ENCODE results near the gene BABAM2.

The BABAM2 gene

GRCh38 chr2:27963472-27963871, 72.9 kb downstream of the BABAM2 start:
- Histone ChIP-seq H3K9ac (ENCODE audit: low read length) (no peak overlapping the region), H3K4me2 (ENCODE audit: low read depth, low read length) (no peak overlapping the region), H3K9me3 (replicated peaks; ENCODE audit: insufficient read depth, low read length) (no peaks in the 10 kb centered on the region), H2AFZ (ENCODE audit: low read length) (no peak overlapping the region), H4K20me1 (ENCODE audit: insufficient read depth, low read length) (no peaks in the 10 kb centered on the region), H3K79me2 (ENCODE audit: low read length) (no peaks in the 10 kb centered on the region), H3K9me2 (replicated peaks; ENCODE audit: insufficient read depth, low read length) (no peaks in the 10 kb centered on the region), H3K27ac (ENCODE audit: low read length) (no peak overlapping the region), H3K4me3 (ENCODE audit: low read length) (no peak overlapping the region), H3K27me3 (replicated peaks; ENCODE audit: insufficient read depth, low read length) (no peaks in the 10 kb centered on the region), H3K4me1 (ENCODE audit: low read length) (peaks cover 3% of the 10 kb centered on the region; the same call in 1 of the 2 replicates), H3K36me3 (replicated peaks; ENCODE audit: insufficient read depth, low read length) (no peaks in the 10 kb centered on the region), H3F3A (ENCODE audit: insufficient read depth, low read length) (no peaks in the 10 kb centered on the region)
- TF ChIP-seq EZH2phosphoT487 (IDR thresholded peaks at IDR 0.05; ENCODE audit: low read length) (no peak), EZH2 (optimal IDR thresholded peaks at IDR 0.05; ENCODE audit: low read depth, low read length) (no peak), CTCF (IDR thresholded peaks at IDR 0.05; ENCODE audit: low read length) (no peak)
- no peak for DNase-seq

GRCh38 chr2:27964067-27964466, 73.5 kb downstream of the BABAM2 start:
- no peak for TF ChIP-seq EZH2 (optimal IDR thresholded peaks at IDR 0.05; ENCODE audit: low read depth, low read length)
- no peak for TF ChIP-seq EZH2phosphoT487 (IDR thresholded peaks at IDR 0.05; ENCODE audit: low read length)
- no peak for TF ChIP-seq CTCF (IDR thresholded peaks at IDR 0.05; ENCODE audit: low read length)
- H2AFZ ChIP-seq (ENCODE audit: low read length), result no peak overlapping the region

GRCh38 chr2:27965841-27966240, 75.3 kb downstream of the BABAM2 start:
- no peak overlapping the region for H3K9ac ChIP-seq (ENCODE audit: low read length)
- no peaks in the 10 kb centered on the region for H3K9me3 ChIP-seq (replicated peaks; ENCODE audit: insufficient read depth, low read length)
- no peak overlapping the region for H2AFZ ChIP-seq (ENCODE audit: low read length)
- peak; percentile 58 for DNase-seq
- no peaks in the 10 kb centered on the region for H3K9me2 ChIP-seq (replicated peaks; ENCODE audit: insufficient read depth, low read length)
- H3K4me3 ChIP-seq (ENCODE audit: low read length), result no peak overlapping the region
- H3F3A ChIP-seq (ENCODE audit: insufficient read depth, low read length), result no peaks in the 10 kb centered on the region
- no peaks in the 10 kb centered on the region for H3K36me3 ChIP-seq (replicated peaks; ENCODE audit: insufficient read depth, low read length)
- H3K4me2 ChIP-seq (ENCODE audit: low read depth, low read length), result 0 out of 2 replicates have a peak overlapping the region, but pooled peaks have one; percentile 2
- no peaks in the 10 kb centered on the region for H3K27me3 ChIP-seq (replicated peaks; ENCODE audit: insufficient read depth, low read length)
- peaks cover 3% of the 10 kb centered on the region; the same call in 1 of the 2 replicates for H3K4me1 ChIP-seq (ENCODE audit: low read length)
- no peak overlapping the region for H3K27ac ChIP-seq (ENCODE audit: low read length)
- no peaks in the 10 kb centered on the region for H4K20me1 ChIP-seq (ENCODE audit: insufficient read depth, low read length)
- H3K79me2 ChIP-seq (ENCODE audit: low read length), result no peaks in the 10 kb centered on the region
- TF ChIP-seq EZH2 (optimal IDR thresholded peaks at IDR 0.05; ENCODE audit: low read depth, low read length) (no peak), EZH2phosphoT487 (IDR thresholded peaks at IDR 0.05; ENCODE audit: low read length) (no peak)

More at GRCh38 chr2:27964067-27964466, 73.5 kb downstream of the BABAM2 start:
- Histone ChIP-seq H3K79me2 (ENCODE audit: low read length) (no peaks in the 10 kb centered on the region), H3K4me1 (ENCODE audit: low read length) (peaks cover 3% of the 10 kb centered on the region; the same call in 1 of the 2 replicates), H4K20me1 (ENCODE audit: insufficient read depth, low read length) (no peaks in the 10 kb centered on the region), H3K27ac (ENCODE audit: low read length) (no peak overlapping the region), H3K4me2 (ENCODE audit: low read depth, low read length) (no peak overlapping the region), H3K9me3 (replicated peaks; ENCODE audit: insufficient read depth, low read length) (no peaks in the 10 kb centered on the region), H3K9ac (ENCODE audit: low read length) (no peak overlapping the region), H3K36me3 (replicated peaks; ENCODE audit: insufficient read depth, low read length) (no peaks in the 10 kb centered on the region), H3K27me3 (replicated peaks; ENCODE audit: insufficient read depth, low read length) (no peaks in the 10 kb centered on the region), H3F3A (ENCODE audit: insufficient read depth, low read length) (no peaks in the 10 kb centered on the region), H3K4me3 (ENCODE audit: low read length) (no peak overlapping the region), H3K9me2 (replicated peaks; ENCODE audit: insufficient read depth, low read length) (no peaks in the 10 kb centered on the region)
- no peak for DNase-seq

- H3F3A ChIP-seq (ENCODE audit: insufficient read depth, low read length), result no peaks in the 10 kb centered on the region
- H3K9me3 ChIP-seq (replicated peaks; ENCODE audit: insufficient read depth, low read length), result no peaks in the 10 kb centered on the region
- no peak overlapping the region for H3K9ac ChIP-seq (ENCODE audit: low read length)
- no peak for DNase-seq
- no peaks in the 10 kb centered on the region for H3K9me2 ChIP-seq (replicated peaks; ENCODE audit: insufficient read depth, low read length)
- peaks cover 3% of the 10 kb centered on the region; the same call in 1 of the 2 replicates for H3K4me1 ChIP-seq (ENCODE audit: low read length)
- H3K4me3 ChIP-seq (ENCODE audit: low read length), result no peak overlapping the region
- H3K4me2 ChIP-seq (ENCODE audit: low read depth, low read length), result no peak overlapping the region
- no peak overlapping the region for H2AFZ ChIP-seq (ENCODE audit: low read length)
- TF ChIP-seq CTCF (IDR thresholded peaks at IDR 0.05; ENCODE audit: low read length) (no peak), EZH2 (optimal IDR thresholded peaks at IDR 0.05; ENCODE audit: low read depth, low read length) (no peak), EZH2phosphoT487 (IDR thresholded peaks at IDR 0.05; ENCODE audit: low read length) (no peak)
- no peaks in the 10 kb centered on the region for H3K79me2 ChIP-seq (ENCODE audit: low read length)
- H3K27ac ChIP-seq (ENCODE audit: low read length), result no peak overlapping the region
- no peaks in the 10 kb centered on the region for H3K27me3 ChIP-seq (replicated peaks; ENCODE audit: insufficient read depth, low read length)
- H4K20me1 ChIP-seq (ENCODE audit: insufficient read depth, low read length), result no peaks in the 10 kb centered on the region
- H3K36me3 ChIP-seq (replicated peaks; ENCODE audit: insufficient read depth, low read length), result no peaks in the 10 kb centered on the region
Observed at GRCh38 chr2:27966466-27966865, 75.9 kb downstream of the BABAM2 start.
